Measurements from ENCODE around the gene CPSF3.

Gene CPSF3

DNA sequence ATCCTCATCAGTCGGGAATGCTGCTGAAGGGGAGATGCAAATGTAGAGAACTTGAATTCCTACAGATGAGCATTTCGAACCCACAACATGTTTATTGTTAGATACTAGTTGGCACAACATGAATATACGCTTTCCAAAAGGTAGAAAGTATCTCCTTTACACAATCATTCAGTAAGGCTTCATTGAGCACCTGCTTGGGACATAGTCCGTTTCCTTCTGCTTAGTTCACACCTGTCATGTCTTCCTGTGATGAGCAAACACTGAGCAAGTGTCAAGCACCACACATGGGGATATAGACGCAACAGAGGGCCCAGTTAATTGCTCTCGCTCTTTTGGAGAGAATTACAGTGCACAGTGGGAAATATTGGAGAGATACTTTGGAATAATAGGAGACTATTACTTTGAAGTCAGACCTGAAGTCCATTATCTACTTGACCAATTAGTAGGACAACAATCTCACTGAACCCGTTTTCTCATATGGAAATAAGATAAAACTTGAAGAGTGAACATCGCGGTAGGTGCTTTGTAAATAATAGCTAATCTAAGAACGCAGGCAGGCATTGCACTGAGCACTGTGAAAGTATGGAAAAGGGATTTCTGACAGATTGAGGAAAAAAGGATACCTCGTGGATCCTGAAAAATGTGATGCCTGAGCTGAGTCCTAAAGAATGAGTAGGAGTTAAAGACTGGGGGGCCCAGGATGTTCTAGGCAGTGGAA is 1.2 kb downstream of the CPSF3 start:
- peak overlapping the region; percentile 87 for H3K27ac ChIP-seq
- TF ChIP-seq, protein P1, sequence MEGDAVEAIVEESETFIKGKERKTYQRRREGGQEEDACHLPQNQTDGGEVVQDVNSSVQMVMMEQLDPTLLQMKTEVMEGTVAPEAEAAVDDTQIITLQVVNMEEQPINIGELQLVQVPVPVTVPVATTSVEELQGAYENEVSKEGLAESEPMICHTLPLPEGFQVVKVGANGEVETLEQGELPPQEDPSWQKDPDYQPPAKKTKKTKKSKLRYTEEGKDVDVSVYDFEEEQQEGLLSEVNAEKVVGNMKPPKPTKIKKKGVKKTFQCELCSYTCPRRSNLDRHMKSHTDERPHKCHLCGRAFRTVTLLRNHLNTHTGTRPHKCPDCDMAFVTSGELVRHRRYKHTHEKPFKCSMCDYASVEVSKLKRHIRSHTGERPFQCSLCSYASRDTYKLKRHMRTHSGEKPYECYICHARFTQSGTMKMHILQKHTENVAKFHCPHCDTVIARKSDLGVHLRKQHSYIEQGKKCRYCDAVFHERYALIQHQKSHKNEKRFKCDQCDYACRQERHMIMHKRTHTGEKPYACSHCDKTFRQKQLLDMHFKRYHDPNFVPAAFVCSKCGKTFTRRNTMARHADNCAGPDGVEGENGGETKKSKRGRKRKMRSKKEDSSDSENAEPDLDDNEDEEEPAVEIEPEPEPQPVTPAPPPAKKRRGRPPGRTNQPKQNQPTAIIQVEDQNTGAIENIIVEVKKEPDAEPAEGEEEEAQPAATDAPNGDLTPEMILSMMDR (conservative IDR thresholded peaks at IDR 0.05), result no peak
- no peak for TF ChIP-seq ZFX (IDR thresholded peaks at IDR 0.05)

DNA sequence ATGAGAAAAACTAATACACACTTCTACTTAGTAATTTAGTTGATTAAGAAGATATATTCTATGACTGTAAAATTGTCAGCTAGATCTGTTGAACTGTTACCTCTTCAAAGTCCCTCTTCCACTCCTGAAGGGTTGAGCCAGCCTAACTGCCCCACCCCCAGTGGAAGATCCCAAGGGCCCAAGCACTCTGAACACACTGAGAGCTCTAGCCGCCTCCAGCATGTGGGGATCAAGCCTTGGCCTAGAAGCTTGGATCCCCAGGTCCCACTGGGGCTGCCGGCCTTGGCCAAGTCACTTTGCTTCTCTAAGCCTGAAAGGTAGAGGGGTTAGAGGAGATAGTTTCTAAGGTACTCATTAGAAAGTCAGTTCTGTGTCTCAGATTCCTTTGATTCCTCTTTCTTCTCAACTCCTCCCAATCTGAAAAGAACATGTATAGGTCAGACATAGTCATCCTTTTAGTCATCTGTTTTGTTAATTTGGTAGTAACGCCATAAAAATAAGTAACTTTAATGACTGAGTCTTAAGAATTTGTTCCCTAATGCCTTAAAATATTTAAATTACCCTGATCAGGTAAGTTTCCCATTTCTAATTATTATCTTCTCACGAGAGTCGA is 5.6 kb downstream of the CPSF3 start:
- no peak overlapping the region for H3K27ac ChIP-seq
- TF ChIP-seq, protein P1 (conservative IDR thresholded peaks at IDR 0.05), result no peak
- no peak for TF ChIP-seq ZFX (IDR thresholded peaks at IDR 0.05)

DNA sequence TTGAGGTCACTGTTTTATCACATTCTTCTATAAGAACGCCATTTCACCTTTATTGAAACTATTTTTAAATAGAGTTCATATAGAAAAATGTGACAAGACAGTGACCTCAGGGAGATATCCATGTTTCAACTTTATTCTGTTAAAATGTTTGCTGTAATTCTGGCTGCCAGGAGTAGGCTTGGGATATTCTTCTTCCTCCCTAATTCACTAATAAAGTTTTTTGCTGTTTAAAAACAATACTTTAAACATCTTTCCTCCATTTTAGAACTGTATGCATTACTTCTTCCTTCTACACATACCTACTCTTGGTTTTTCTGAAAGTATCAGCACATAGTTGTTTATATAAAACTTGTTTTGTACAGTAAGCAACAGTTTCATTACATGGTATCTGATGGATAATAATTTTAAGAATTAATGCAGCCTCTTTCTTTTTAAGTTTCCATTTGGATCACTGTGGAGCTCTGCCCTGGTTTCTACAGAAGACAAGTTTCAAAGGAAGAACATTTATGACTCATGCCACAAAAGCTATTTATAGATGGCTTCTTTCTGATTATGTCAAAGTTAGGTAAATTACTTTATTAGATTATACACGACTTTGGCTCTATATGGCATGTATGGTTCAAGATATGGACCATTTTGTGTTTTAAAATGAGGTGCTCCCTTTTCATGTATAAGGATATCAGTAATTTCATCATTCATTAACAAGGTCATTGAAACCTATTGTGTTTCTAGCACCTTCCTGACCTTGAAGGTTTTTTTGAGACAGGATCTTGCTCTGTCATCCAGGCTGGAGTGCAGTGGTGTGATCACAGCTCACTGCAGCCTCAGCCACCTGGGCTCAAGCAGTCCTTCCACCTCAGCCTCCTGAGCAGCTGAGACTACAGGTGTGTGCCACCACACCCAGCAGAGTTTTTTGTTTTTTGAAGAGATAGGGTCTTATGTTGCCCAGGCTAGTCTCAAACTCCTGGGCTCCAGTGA is 7.2 kb downstream of the CPSF3 start:
- H3K27ac ChIP-seq, result no peak overlapping the region
- TF ChIP-seq, protein P1 (conservative IDR thresholded peaks at IDR 0.05), result no peak
- TF ChIP-seq ZFX (IDR thresholded peaks at IDR 0.05), result no peak

DNA sequence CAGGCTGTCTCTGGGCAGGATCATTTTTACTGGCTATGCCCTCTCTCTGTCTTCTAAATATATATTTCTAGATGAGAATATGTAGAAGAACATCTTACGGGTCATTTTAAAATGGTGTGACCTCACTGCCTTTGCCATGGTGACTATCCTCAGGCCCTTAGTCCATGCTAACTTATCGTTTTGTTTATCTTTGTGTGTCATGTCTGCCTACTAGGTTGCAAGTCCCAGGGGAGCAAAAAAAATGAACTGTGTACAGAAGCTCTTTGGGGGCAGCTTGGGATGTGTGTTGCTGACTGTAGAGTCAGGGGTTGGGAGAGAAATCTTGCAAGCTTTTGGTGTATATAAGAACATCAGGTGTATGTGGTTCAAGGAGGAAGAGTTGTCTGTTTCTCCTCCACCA is 11.0 kb downstream of the CPSF3 start:
- H3K27ac ChIP-seq, result no peak overlapping the region
- TF ChIP-seq, protein P1 (conservative IDR thresholded peaks at IDR 0.05), result no peak
- no peak for TF ChIP-seq ZFX (IDR thresholded peaks at IDR 0.05)

DNA sequence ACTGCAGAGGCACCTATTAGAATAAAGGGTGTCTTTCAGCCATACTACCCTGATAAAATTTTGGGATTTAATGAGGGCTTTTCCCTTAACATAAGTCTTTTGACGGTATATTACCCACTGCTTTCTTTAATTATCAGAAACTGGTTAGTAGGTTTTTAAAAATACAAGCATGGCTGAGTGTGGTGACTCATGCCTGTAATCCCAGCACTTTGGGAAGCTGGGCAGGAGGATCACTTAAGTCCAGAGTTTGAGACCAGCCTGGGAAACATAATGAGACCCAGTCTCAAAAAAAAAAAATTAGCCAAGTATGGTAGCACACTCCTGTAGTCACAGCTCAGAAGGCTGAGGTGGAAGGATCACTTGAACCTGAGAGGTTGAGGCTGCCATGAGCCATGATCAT is 16.1 kb downstream of the CPSF3 start:
- TF ChIP-seq, protein P1 (conservative IDR thresholded peaks at IDR 0.05), result no peak
- TF ChIP-seq ZFX (IDR thresholded peaks at IDR 0.05), result no peak
- no peak overlapping the region for H3K27ac ChIP-seq

DNA sequence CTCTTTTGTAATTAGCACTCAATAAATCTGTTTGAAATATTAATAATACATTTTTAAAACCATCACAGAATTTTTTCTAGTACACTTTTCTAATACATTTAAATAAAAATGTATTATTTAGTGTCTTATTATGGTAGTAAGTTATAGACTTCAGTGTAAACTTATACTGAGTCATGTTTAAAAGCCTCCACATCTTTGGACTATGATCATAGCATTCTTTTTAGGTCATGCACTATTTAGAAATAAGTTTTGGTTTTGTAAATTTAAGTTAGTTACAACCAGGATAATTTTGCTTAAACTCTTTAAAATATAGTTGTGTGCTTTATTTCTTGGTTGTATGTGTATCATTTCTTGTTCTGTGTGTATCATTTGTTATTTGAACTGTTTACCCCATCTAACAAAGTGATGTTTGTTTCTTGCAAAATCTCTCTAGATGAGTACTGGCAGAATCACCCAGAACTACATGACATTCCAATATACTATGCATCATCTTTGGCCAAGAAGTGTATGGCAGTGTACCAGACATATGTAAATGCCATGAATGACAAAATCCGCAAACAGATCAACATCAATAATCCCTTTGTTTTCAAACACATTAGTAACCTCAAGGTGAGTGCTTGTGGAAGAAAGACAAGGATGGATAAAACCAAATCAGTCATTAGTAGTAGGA is 16.7 kb downstream of the CPSF3 start:
- TF ChIP-seq, protein P1 (conservative IDR thresholded peaks at IDR 0.05), result no peak
- no peak for TF ChIP-seq ZFX (IDR thresholded peaks at IDR 0.05)
- no peak overlapping the region for H3K27ac ChIP-seq
